PC-3 (cell line): ENCODE data around the gene MYH15.

ENCODE experiments used
- CTCF ChIP-seq: fragments of 300-600 bp; sonication (generic); conservative IDR thresholded peaks from 2 replicates; pipeline ENCODE4 v1.5.1; 2017; ENCODE audit warnings: antibody characterized with exemption, low read depth, mild to moderate bottlenecking, low read length
- EZH2phosphoT487 ChIP-seq: fragments of 300-600 bp; sonication (generic); IDR thresholded peaks from 2 replicates; pipeline ENCODE4 v1.6.1; 2018; ENCODE audit warnings: mild to moderate bottlenecking, antibody characterized with exemption, low read length, borderline replicate concordance

DNA sequence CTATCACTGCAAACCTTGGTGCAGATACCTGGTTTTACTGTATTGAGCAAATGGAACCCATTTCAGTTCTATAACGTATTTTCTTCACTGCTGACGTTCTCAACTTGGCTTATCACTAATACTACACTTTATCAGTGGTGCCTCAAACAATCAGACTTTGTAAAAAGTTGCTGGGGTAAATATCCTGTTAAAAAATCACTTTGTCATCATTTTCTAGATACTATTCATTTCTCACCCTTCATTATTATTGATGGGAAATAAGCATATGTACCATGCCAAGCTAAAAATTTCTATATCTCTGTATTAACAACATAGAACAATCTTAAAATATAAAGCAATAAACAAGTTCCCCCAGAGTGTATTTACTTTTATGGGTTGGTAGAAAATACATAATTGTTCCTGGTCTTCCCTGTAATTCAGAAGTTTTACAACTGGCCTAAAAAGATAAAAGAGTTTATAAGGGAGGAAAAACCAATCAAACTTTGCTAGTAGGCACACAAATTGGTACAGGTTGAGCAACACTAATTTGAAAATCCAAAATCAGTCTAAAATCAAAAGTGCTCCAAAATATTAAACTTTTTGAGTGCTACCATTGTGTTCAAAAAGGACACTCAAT, 45.7 kb upstream of the MYH15 start:
- TF ChIP-seq CTCF (no peak), EZH2phosphoT487 (no peak)
